ENCODE data around the gene STPG2.

DNA sequence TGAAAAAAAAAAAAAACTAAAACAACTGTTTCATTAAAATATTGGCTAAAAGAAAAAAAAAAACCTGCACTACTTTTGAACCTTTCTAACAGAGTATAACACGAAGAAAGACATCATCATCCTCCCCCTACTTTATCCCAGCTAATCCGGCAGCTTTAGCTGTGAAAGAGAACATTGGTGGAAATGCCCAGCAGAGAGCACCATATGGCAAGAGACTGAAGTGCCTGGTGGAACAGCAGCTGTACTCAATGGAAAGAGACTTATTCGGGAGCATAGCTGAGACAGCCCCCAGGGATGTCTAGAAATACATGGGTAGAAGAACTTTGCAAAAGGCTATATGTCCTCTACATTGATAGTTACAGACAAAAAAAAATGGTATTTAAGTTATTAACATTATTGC lies 30.3 kb downstream of the STPG2 start:
- no peak for TF ChIP-seq YY1 (IDR thresholded peaks at IDR 0.05; ENCODE audit: low read depth, low read length)
- TF ChIP-seq ZNF274 (IDR thresholded peaks at IDR 0.05; ENCODE audit: borderline replicate concordance, extremely low read depth, low read length) = no peak

Measured in H1 (cell line).